Frontal cortex (tissue), 4 donors: ENCODE measurements around the gene CPLX1. TPM values are rescaled to one million over a fixed set of nuclear protein-coding genes. Genes with fewer than 3 reads are reported as not detected.
A peak's percentile ranks its signal among the peaks of the same experiment; 100 is the strongest.
"Not testable (repeated sequence)": the region's sequence is repeated elsewhere in the genome, so short reads cannot be mapped to it uniquely, and the experiment has no call there.

Source experiments
- DNase-seq, 2 donors: peaks; one replicate each; pipeline ENCODE4 v3.0.0; 2012; ENCODE audit warnings: low spot score in 2 of 2
- FAIRE-seq: peaks from 2 replicates; lab custom pipeline; 2012; peaks lifted over from hg19 to GRCh38; lab: Jason Lieb, UNC
- total RNA-seq: library from RNA; depleted of rRNA; stranded (reverse); fragments of >200 nt; gene quantifications from one replicate; pipeline ENCODE4 v1.2.3, GENCODE V29; 2014
- donor health status: control.
- donor health status: control.
- donor health status: control.

The CPLX1 gene
- total RNA-seq, 1 donor from 2014 or later = 1.2 TPM

DNA sequence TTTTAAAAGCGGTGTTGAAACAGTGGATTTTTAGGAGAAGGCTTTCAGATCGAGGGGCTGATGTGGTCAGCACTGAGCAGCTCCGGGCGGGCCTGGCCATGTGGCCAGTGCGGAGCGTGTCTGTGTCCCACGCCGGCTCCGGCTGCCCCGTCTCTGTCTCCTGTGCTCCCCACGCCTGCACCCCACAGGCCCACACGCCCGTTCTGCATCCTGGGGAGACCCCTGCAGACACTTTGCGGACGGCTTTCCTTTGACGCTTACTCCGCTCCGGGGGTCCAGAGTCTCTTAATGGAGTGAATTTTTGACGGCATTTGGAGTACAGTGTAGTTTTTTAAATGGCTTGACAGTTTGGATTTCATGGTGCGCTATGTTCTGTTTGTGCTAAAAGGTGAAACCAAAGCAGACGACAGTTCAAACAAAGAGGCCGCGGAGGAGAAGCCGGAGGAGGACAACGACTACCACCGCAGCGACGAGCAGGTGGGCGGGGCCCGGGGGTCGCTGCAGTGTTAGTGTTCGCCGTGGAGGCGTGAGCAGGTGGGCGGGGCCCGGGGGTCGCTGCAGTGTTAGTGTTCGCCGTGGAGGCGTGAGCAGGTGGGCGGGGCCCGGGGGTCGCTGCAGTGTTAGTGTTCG lies 81.6 kb downstream of the CPLX1 start:
- DNase-seq (no peak), FAIRE-seq (no peak)

DNA sequence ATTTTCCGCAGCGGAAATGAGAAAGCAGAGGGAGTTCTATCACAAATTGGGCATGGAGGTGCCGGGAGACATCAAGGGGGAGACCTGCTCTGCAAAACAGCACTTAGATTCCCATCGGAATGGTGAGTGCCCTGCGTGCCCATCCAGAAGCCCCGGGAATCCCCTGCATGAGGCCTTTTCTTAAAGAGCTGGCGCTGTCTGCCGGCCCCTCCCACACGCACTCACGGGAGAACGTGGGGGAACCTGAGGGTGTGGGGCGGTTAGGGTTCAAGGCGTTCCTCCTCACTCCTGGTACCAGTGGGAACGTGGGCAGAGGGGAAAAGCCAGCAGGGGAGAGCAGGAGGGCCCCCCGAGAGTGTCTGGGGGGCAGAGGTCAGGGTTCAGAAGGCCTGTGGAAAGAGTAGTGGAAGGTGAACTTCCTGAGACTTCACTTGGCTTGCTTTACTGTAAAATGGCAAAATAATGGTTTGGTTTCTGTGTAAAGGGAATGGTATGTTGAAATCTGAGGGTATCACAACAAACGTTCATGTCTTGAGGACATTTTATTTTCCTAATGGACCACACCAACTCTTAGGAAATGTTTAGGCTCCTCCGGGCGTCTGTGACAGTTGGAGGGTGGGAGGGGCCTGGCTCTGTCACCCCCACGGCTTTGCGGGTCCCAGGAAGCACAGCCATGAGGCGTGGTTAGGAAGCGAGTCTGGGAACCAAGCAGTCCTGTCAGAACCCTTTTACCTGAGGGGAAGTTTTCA lies 82.3 kb downstream of the CPLX1 start:
- FAIRE-seq = no peak
- no peak for DNase-seq

DNA sequence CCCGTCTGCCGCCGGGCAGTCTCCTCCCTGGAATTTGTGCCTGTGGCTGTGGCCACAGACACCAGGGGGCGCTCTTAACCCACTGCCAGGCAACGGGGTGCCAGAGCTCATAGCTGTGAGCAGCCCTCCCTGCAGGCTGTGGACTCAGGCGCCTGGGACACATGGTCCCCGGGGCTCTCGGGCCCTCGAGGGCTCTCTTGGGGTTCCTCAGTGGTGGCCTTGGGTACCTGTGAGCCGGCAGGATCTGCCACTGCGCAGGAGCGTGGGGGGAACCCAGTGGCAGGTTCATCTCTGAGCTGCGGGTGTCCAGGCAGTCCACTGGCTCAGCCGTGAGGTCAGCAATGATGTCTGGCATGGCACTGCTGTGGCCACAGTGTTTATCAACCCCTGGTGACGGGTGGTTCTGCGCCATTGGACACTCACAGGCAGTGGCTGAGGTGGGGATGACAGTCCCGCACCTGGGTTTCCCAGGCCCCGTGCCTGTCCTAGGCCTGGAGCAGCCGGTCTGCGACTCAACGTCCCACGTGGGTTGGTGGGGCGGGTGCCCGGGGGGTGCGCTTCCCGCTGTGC lies 83.1 kb downstream of the CPLX1 start:
- FAIRE-seq = no peak
- DNase-seq = peak; percentile 75 to 84

DNA sequence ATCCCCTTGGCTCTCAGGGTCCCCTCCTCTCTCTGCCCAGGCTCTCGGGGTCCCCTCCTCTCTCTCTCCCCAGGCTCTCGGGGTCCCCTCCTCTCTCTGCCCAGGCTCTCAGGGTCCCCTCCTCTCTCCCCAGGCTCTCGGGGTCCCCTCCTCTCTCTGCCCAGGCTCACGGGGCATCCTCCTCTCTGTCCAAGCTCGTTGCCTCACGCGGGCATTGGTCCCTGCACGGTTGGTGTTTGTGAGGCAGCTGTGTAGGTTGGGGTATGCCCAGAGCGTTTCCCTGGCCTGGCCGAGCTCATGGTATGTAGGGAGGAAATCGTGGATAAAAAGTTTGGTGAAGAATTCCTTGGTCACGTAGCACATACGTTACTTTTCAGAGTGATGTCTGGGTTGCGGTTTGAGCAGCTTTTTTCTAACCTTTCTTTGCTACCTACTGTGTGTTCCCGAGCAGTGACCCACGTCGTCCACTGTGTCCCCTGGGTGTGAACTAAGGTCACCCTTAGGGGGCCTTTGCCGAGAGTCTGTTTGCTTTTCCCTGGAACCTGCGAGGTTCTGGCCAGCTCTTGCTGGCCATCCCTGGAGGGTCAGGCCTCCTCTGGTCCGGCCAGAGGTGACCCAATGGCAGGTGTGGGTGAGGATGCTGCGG lies 83.7 kb downstream of the CPLX1 start:
- no peak for DNase-seq
- no peak for FAIRE-seq

DNA sequence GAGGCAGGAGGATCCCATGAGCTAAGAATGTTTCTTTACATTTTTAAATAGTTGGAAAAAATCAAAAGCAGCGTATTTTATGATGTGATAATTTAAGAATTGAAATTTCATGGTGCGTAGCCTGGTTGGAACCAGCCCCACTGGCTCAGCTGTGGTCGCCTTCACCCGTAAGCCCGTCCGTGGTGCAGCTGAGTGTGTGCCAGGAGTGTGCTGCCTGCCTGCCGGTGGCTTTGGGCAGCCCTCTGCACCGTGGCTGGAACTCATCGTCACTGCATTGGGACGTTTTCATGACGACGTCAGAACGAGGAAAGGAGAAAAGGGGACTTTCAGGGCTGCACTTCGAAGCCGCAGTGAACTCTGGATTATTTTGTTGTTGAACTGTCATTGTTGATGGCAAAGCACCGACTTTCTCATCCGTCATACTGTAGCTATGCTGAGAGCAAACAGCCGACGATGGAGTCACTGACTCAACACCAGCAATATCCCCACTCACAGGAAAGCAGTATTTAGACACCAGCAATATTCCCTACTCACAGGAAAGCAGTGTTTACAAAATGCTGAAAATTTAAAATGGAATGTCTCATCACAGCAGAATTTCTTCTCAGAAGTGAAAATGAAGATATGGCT lies 85.2 kb downstream of the CPLX1 start:
- FAIRE-seq = no peak

DNA sequence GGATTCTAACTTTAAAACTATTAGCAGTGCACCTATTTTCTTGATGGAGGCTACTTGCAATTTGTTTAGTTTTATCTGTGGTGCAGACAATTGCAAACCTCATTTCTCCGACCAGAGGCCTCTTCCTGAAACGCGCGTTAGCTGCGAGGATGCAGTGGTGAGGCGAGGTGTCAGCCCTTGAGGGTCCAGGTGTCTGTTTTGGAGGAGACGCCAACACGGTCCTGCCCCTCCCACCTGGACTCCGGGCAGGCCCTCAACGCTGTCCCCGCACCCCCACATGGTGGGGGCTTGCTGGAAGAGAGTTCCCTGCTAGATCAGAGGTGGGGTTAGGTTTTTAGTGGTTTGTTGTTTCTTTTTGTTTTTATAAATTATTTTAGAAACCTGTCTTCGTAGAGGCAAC lies 85.9 kb downstream of the CPLX1 start:
- DNase-seq (no peak), FAIRE-seq (no peak)

More for the DNA sequence above, 85.2 kb downstream of the CPLX1 start:
- no peak for DNase-seq

DNA sequence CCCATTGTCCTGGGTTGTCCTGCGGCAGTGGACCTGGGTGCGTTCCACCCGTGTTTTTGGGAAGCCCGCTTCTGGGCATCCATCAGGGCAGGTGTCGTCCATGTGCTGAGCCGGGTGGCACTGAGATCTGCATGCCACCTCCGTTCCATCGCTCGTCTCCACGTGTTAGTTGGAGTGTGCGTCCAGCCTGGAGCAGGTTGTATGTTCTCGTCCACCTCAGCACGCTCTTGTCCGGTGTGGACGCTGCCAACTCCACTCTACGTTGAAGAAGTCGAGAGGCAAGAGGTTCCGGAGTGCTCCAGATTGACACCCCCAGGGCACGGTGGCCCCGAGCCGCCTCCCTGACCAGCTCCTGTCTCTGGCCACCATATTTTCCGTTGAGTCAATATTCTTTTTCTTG lies 86.4 kb downstream of the CPLX1 start:
- FAIRE-seq = no peak
- DNase-seq = no peak

DNA sequence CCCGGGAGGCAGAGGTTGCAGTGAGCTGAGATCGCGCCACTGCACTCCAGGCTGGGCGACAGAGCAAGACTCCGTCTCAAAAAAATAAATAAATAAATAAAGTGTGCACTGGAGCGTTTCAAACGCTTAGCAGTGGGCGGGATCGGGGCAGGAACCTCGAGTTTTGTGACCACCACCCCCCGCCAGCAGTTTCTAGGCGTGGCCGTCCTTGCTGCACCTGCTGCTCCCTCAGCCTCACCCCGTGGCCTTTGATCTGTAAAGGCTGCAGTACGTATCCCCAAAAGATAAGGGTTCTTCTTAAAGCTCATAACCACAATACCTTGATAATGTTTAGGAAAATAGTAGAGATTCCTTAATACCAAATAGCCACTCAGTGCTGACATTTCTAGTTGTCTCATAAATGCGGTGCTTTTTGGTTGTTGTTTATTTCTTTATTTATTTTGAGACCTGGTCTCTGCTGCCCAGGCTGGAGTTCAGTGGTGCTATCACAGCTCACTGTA lies 87.1 kb downstream of the CPLX1 start:
- FAIRE-seq = no peak
- DNase-seq = no peak

DNA sequence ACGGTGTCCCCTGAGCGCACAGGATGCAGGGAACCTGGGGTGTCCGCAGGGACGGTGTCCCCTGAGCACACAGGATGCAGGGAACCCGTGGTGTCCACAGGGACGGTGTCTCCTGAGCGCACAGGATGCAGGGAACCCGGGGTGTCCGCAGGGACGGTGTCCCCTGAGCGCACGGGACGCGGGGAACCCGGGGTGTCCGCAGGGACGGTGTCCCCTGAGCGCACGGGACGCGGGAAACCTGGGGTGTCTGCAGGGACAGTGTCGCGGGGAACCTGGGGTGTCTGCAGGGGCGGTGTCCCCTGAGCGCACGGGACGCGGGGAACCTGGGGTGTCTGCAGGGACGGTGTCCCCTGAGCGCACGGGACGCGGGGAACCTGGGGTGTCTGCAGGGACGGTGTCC lies 89.4 kb downstream of the CPLX1 start:
- not testable (repeated sequence) for DNase-seq, FAIRE-seq

DNA sequence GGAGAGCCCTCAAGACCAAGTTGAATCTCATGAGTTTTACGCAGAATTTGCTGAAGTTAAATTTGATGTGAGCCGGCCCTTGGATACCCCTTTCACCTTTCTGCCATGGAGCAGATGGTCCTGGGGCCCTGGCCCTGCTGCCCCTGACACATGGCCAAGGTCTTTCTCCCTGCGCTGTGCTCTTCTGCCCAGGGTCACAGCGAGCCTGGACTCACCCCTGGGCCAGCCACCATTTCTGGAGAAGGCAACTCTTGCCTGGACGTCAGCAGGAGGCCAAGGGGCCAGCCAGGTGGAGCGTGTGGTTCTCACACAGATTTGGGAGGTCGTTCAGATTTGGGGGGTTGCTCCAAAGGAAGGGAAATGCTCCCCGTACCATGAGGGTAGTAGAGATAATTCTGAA lies 90.3 kb downstream of the CPLX1 start:
- no peak for FAIRE-seq
- DNase-seq = no peak

Other genes starting within 250 kb of the CPLX1 start
- gene TMEM271, start 249.8 kb downstream of the CPLX1 start, total RNA-seq = 15.9 TPM
- gene PDE6B, start 200.6 kb downstream of the CPLX1 start, total RNA-seq = 2.0 TPM
- 70.9 TPM for gene ATP5ME, start 151.9 kb downstream of the CPLX1 start, total RNA-seq
- gene MYL5, start 151.6 kb downstream of the CPLX1 start, total RNA-seq = 3.7 TPM
- gene SLC49A3, start 137.0 kb downstream of the CPLX1 start, total RNA-seq = 0.82 TPM
- 62.8 TPM for gene PCGF3, start 120.3 kb downstream of the CPLX1 start, total RNA-seq
- gene GAK, start 106.2 kb upstream of the CPLX1 start, total RNA-seq = 38.3 TPM
- gene TMEM175, start 106.3 kb upstream of the CPLX1 start, total RNA-seq = 18.8 TPM
- 6.1 TPM for gene DGKQ, start 147.4 kb upstream of the CPLX1 start, total RNA-seq
- 6.1 TPM for gene IDUA, start 160.9 kb upstream of the CPLX1 start, total RNA-seq
- gene SLC26A1, start 167.3 kb upstream of the CPLX1 start, total RNA-seq = 2.0 TPM
- 2.0 TPM for gene FGFRL1, start 185.5 kb upstream of the CPLX1 start, total RNA-seq